GM12873 (cell line): Measurements from ENCODE around the gene PTPRN2.

Source experiments
- CTCF ChIP-seq: IDR thresholded peaks from 2 replicates; pipeline ENCODE4 v1.5.1; 2012; ENCODE audit warnings: low read depth, mild to moderate bottlenecking, moderate library complexity, low read length, control low read depth; ENCODE audit not compliant: insufficient read depth; ENCODE audit errors: missing control alignments

Gene PTPRN2

GRCh38 chr7:158529181-158530096 lies 58.2 kb downstream of the PTPRN2 start:
- no peak for TF ChIP-seq CTCF

GRCh38 chr7:158527915-158528502 lies 59.6 kb downstream of the PTPRN2 start:
- TF ChIP-seq CTCF: no peak

- no peak for TF ChIP-seq CTCF
Measured at GRCh38 chr7:158527495-158527894, 60.1 kb downstream of the PTPRN2 start.

- no peak for TF ChIP-seq CTCF
Measured at GRCh38 chr7:158527038-158527437, 60.6 kb downstream of the PTPRN2 start.

GRCh38 chr7:158526531-158526930 lies 61.1 kb downstream of the PTPRN2 start:
- no peak for TF ChIP-seq CTCF

GRCh38 chr7:158525648-158526484 lies 61.8 kb downstream of the PTPRN2 start:
- no peak for TF ChIP-seq CTCF
